ENCODE results near the gene RIC1.

DNA sequence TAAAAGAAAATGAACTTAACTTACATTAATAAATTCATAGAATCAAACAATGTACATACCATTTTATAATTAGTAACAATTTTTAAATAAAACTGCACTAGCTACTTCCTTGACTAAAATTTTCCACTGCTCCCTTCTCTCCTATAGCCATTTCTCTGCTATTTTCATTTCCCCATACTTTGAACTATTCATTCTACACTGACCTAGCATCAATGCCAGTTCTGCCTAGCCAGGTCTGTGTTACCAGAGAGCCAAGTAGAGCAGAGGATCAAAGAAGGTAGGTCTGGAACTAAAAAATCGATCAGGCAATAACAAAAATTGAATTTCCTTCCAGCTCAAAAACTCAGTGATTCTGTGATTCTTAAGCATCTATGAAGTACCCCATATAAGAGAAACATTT is 119.5 kb downstream of the RIC1 start:
- TF ChIP-seq, protein P1, sequence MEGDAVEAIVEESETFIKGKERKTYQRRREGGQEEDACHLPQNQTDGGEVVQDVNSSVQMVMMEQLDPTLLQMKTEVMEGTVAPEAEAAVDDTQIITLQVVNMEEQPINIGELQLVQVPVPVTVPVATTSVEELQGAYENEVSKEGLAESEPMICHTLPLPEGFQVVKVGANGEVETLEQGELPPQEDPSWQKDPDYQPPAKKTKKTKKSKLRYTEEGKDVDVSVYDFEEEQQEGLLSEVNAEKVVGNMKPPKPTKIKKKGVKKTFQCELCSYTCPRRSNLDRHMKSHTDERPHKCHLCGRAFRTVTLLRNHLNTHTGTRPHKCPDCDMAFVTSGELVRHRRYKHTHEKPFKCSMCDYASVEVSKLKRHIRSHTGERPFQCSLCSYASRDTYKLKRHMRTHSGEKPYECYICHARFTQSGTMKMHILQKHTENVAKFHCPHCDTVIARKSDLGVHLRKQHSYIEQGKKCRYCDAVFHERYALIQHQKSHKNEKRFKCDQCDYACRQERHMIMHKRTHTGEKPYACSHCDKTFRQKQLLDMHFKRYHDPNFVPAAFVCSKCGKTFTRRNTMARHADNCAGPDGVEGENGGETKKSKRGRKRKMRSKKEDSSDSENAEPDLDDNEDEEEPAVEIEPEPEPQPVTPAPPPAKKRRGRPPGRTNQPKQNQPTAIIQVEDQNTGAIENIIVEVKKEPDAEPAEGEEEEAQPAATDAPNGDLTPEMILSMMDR (IDR thresholded peaks at IDR 0.05 in 2 of 3, conservative IDR thresholded peaks at IDR 0.05 in 1 of 3; ENCODE audit: borderline replicate concordance in 1 of 3, insufficient read depth in 1 of 3, low read depth in 2 of 3, low read length in 2 of 3), result no peak
- no peak for TF ChIP-seq TCF7L2 (IDR thresholded peaks at IDR 0.05; ENCODE audit: borderline replicate concordance, extremely low read depth, insufficient read depth, insufficient read length)
- TF ChIP-seq, protein P2, sequence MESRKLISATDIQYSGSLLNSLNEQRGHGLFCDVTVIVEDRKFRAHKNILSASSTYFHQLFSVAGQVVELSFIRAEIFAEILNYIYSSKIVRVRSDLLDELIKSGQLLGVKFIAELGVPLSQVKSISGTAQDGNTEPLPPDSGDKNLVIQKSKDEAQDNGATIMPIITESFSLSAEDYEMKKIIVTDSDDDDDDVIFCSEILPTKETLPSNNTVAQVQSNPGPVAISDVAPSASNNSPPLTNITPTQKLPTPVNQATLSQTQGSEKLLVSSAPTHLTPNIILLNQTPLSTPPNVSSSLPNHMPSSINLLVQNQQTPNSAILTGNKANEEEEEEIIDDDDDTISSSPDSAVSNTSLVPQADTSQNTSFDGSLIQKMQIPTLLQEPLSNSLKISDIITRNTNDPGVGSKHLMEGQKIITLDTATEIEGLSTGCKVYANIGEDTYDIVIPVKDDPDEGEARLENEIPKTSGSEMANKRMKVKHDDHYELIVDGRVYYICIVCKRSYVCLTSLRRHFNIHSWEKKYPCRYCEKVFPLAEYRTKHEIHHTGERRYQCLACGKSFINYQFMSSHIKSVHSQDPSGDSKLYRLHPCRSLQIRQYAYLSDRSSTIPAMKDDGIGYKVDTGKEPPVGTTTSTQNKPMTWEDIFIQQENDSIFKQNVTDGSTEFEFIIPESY (IDR thresholded peaks at IDR 0.05; ENCODE audit: extremely low read depth, insufficient replicate concordance, low read length), result no peak
- no peak for TF ChIP-seq POLR2AphosphoS5 (IDR thresholded peaks at IDR 0.05; ENCODE audit: low read depth, low read length)
- TF ChIP-seq EZH2phosphoT487 (IDR thresholded peaks at IDR 0.05; ENCODE audit: borderline replicate concordance), result no peak
- TF ChIP-seq, protein P3, sequence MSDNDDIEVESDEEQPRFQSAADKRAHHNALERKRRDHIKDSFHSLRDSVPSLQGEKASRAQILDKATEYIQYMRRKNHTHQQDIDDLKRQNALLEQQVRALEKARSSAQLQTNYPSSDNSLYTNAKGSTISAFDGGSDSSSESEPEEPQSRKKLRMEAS (IDR thresholded peaks at IDR 0.05), result no peak
- TF ChIP-seq, protein P4, sequence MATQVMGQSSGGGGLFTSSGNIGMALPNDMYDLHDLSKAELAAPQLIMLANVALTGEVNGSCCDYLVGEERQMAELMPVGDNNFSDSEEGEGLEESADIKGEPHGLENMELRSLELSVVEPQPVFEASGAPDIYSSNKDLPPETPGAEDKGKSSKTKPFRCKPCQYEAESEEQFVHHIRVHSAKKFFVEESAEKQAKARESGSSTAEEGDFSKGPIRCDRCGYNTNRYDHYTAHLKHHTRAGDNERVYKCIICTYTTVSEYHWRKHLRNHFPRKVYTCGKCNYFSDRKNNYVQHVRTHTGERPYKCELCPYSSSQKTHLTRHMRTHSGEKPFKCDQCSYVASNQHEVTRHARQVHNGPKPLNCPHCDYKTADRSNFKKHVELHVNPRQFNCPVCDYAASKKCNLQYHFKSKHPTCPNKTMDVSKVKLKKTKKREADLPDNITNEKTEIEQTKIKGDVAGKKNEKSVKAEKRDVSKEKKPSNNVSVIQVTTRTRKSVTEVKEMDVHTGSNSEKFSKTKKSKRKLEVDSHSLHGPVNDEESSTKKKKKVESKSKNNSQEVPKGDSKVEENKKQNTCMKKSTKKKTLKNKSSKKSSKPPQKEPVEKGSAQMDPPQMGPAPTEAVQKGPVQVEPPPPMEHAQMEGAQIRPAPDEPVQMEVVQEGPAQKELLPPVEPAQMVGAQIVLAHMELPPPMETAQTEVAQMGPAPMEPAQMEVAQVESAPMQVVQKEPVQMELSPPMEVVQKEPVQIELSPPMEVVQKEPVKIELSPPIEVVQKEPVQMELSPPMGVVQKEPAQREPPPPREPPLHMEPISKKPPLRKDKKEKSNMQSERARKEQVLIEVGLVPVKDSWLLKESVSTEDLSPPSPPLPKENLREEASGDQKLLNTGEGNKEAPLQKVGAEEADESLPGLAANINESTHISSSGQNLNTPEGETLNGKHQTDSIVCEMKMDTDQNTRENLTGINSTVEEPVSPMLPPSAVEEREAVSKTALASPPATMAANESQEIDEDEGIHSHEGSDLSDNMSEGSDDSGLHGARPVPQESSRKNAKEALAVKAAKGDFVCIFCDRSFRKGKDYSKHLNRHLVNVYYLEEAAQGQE (IDR thresholded peaks at IDR 0.05; ENCODE audit: low read depth), result no peak
- no peak for TF ChIP-seq EZH2 (IDR thresholded peaks at IDR 0.05)
- TF ChIP-seq SRF (IDR thresholded peaks at IDR 0.05; ENCODE audit: low read depth), result no peak
- TF ChIP-seq ELF1 (IDR thresholded peaks at IDR 0.05; ENCODE audit: borderline replicate concordance, low read depth), result no peak
- no peak for TF ChIP-seq EGR1 (IDR thresholded peaks at IDR 0.05; ENCODE audit: low read depth)
- TF ChIP-seq RAD21 (IDR thresholded peaks at IDR 0.05; ENCODE audit: low read depth), result no peak

Data from HCT116 (cell line).